ENCODE data around the gene ENPP1. TPM values are rescaled to one million over a fixed set of nuclear protein-coding genes. Genes with fewer than 3 reads are reported as not detected.
A peak's percentile ranks its signal among the peaks of the same experiment; 100 is the strongest.

Gene ENPP1
- total RNA-seq, 6 experiments from 2014 or later: 27.5 to 61.6 (median 45.6) TPM

- WGBS (ENCODE audit: insufficient coverage, low coverage, low lambda C conversion rate, missing lambda C conversion rate): 71% methylated on average over 5 of the region's 5 CpGs
- ATAC-seq: no peak
- Histone ChIP-seq H3K36me3 (no peaks in the 10 kb centered on the region), H3K9me3 (no peaks in the 10 kb centered on the region), H3K4me1 (no peaks in the 10 kb centered on the region), H3K4me3 (no peak overlapping the region), H3K27me3 (no peaks in the 10 kb centered on the region), H3K27ac (no peak overlapping the region)
- no peak for TF ChIP-seq POLR2A (IDR thresholded peaks at IDR 0.05)
- TF ChIP-seq CTCF (IDR thresholded peaks at IDR 0.05): no peak
- DNase-seq: no peak
- intact Hi-C loops (cut with DNase I): no loop called here
Observed at GRCh38 chr6:131791476-131791875, 16.3 kb upstream of the ENPP1 start.

GRCh38 chr6:131792091-131792496, 15.7 kb upstream of the ENPP1 start:
- TF ChIP-seq CTCF (IDR thresholded peaks at IDR 0.05) (no peak), POLR2A (IDR thresholded peaks at IDR 0.05) (no peak)
- Histone ChIP-seq H3K4me1 (no peaks in the 10 kb centered on the region), H3K27ac (no peak overlapping the region), H3K4me3 (no peak overlapping the region), H3K27me3 (no peaks in the 10 kb centered on the region), H3K36me3 (no peaks in the 10 kb centered on the region), H3K9me3 (no peaks in the 10 kb centered on the region)
- DNase-seq (no peak), ATAC-seq (peak; percentile 42 to 72 (median 56))
- intact Hi-C loops (cut with DNase I): no loop called here
- 90% methylated on average over 6 of the region's 6 CpGs for WGBS (ENCODE audit: insufficient coverage, low coverage, low lambda C conversion rate, missing lambda C conversion rate)

- Histone ChIP-seq H3K4me1 (no peaks in the 10 kb centered on the region), H3K36me3 (no peaks in the 10 kb centered on the region), H3K27ac (no peak overlapping the region), H3K4me3 (no peak overlapping the region), H3K27me3 (no peaks in the 10 kb centered on the region), H3K9me3 (no peaks in the 10 kb centered on the region)
- intact Hi-C loops (cut with DNase I): no loop called here
- no peak for ATAC-seq
- WGBS (ENCODE audit: insufficient coverage, low coverage, low lambda C conversion rate, missing lambda C conversion rate): 93% methylated on average over 2 of the region's 2 CpGs
- TF ChIP-seq POLR2A (IDR thresholded peaks at IDR 0.05) (no peak), CTCF (IDR thresholded peaks at IDR 0.05) (no peak)
- no peak for DNase-seq
Observed at GRCh38 chr6:131795366-131795765, 12.5 kb upstream of the ENPP1 start.

GRCh38 chr6:131802347-131802746, 5.5 kb upstream of the ENPP1 start:
- Histone ChIP-seq H3K4me1 (peaks cover 0 to 3% (median 0%) of the 10 kb centered on the region in 4 donors), H3K36me3 (no peaks in the 10 kb centered on the region), H3K4me3 (no peak overlapping the region), H3K9me3 (no peaks in the 10 kb centered on the region), H3K27me3 (no peaks in the 10 kb centered on the region), H3K27ac (no peak overlapping the region)
- intact Hi-C loops (cut with DNase I): no loop called here
- no peak for DNase-seq
- WGBS (ENCODE audit: insufficient coverage, low coverage, low lambda C conversion rate, missing lambda C conversion rate): 75% methylated on average over 2 of the region's 2 CpGs
- TF ChIP-seq POLR2A (IDR thresholded peaks at IDR 0.05): no peak
- no peak for TF ChIP-seq CTCF (IDR thresholded peaks at IDR 0.05)
- no peak for ATAC-seq
